ENCODE measurements around the gene OR2G3. TPM values are rescaled to one million over a fixed set of nuclear protein-coding genes. Genes with fewer than 3 reads are reported as not detected.

The OR2G3 gene
- total and polyA plus RNA-seq, 2 of the 8 experiments (the other 6 are each of a cell fraction or from before 2014, with no cell fraction given) = not detected

DNA sequence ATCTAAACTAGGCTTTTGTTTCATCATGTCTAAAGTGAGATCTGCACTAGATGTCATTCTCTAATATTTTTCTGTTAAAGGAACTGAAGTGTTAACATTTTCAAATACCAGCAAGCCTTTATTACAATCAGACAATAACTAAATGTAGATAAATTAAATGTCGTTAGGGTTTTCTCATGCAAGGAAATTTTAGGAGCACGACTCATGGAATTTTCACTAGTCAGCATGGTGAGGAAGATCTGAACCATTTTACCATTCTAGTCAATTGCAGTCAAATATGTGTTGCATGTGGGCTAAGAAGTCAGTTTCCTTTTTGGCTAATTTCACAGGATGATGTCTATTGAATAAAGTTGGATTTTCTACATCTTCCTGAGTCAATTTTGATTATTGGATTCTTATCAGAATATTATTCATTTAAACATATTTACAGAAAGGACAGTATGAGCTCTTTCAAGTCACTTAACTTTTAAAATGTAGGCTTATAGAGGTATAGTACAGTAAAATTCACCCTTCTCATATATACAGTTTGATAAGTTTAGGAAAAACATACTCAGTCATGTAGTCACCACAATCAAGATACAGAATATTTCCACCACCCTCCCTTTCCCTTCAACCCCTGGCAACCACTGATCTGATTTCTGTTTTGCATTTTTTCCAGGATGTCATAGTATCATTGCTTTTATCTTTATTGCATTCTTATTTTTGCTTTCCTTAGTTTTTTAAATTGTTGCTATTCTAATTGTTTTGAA is 47.3 kb upstream of the OR2G3 start:
- Histone ChIP-seq H3K27ac (ENCODE audit: low read depth, low read length) (no peak overlapping the region), H3K23me2 (ENCODE audit: low read depth, low read length) (no peaks in the 10 kb centered on the region), H3K9ac (replicated peaks in 1 of 4; ENCODE audit: extremely low read depth in 1 of 4, low read depth in 3 of 4, low read length in 3 of 4) (no peak overlapping the region), H2AFZ (ENCODE audit: low read length) (no peak overlapping the region), H2BK20ac (ENCODE audit: low read length) (no peak overlapping the region), H3K36me3 (ENCODE audit: control insufficient read depth in 2 of 4, insufficient read depth in 4 of 4, low read length in 3 of 4) (no peaks in the 10 kb centered on the region), H3K79me2 (ENCODE audit: control insufficient read depth in 1 of 2, insufficient read depth in 2 of 2, low read length in 2 of 2) (no peaks in the 10 kb centered on the region), H3K4me1 (replicated peaks in 1 of 4; ENCODE audit: control insufficient read depth in 3 of 4, insufficient read depth in 4 of 4, low read length in 3 of 4) (peaks cover 0 to 4% (median 0%) of the 10 kb centered on the region in 4 experiments; a peak in 2 of 7 replicates), H3K9me3 (ENCODE audit: insufficient read depth in 2 of 2, low read depth in 1 of 2, low read length in 1 of 2) (peaks cover 11 to 46% of the 10 kb centered on the region in 2 experiments), H3K4me2 (ENCODE audit: insufficient read depth in 1 of 2, low read depth in 2 of 2, low read length in 2 of 2) (no peak overlapping the region), H4K8ac (ENCODE audit: extremely low read depth, insufficient read depth, low read length) (no peak overlapping the region), H3K4me3 (ENCODE audit: extremely low read depth in 1 of 4, insufficient read depth in 2 of 4, low read depth in 3 of 4, low read length in 4 of 4) (no peak overlapping the region), H4K5ac (ENCODE audit: insufficient read length, low read depth, low read length) (no peak overlapping the region), H3K4ac (replicated peaks; ENCODE audit: insufficient read length, low read depth, low read length) (no peak overlapping the region), H2BK12ac (ENCODE audit: low read depth, low read length) (no peak overlapping the region), H3K23ac (ENCODE audit: insufficient read length) (no peak overlapping the region), H4K20me1 (replicated peaks in 1 of 2; ENCODE audit: control insufficient read depth in 1 of 2, insufficient read depth in 2 of 2, low read length in 2 of 2) (no peaks in the 10 kb centered on the region), H3K14ac (ENCODE audit: insufficient read length) (no peak overlapping the region), H2BK5ac (ENCODE audit: low read depth, low read length) (no peak overlapping the region), H3K18ac (ENCODE audit: extremely low read depth, low read length) (no peak overlapping the region), H3K56ac (replicated peaks; ENCODE audit: insufficient read length, low read depth, low read length) (no peak overlapping the region), H2AK5ac (ENCODE audit: low read depth, low read length) (no peak overlapping the region), H3K79me1 (ENCODE audit: low read depth, low read length) (no peaks in the 10 kb centered on the region), H3K27me3 (replicated peaks in 1 of 4; ENCODE audit: control insufficient read depth in 3 of 4, extremely low read depth in 1 of 4, insufficient read depth in 3 of 4, low read length in 3 of 4) (no peaks in the 10 kb centered on the region), H2BK15ac (ENCODE audit: low read length) (no peak overlapping the region), H2BK120ac (replicated peaks; ENCODE audit: low read depth, low read length) (no peak overlapping the region), H4K91ac (replicated peaks; ENCODE audit: insufficient read length, low read length) (no peak overlapping the region)
- CTCF ChIA-PET (ENCODE audit: partially characterized antibody) = interaction anchor here (0.6 to 1.0 kb wide), 2 partner anchors 19 to 28 kb away, joined by 3 read pairs; no protein-coding TSS in a partner anchor
- WGBS, 2 experiments (ENCODE audit: extremely low coverage in 1 of 2, insufficient coverage in 1 of 2, insufficient read length in 1 of 2, insufficient replicate concordance in 2 of 2, low coverage in 1 of 2, low lambda C conversion rate in 2 of 2, missing lambda C conversion rate in 1 of 2) = 74% methylated on average over 2 of the region's 2 CpGs; no CpG with 5 or more reads in 1 of the 2 experiments
- POLR2A ChIA-PET (ENCODE audit: partially characterized antibody) = no interaction called here
- TF ChIP-seq SIN3A (conservative IDR thresholded peaks at IDR 0.05 in 1 of 2, IDR thresholded peaks at IDR 0.05 in 1 of 2; ENCODE audit: low read depth in 1 of 2, low read length in 2 of 2) = no peak
- no peak for TF ChIP-seq NRF1 (IDR thresholded peaks at IDR 0.05; ENCODE audit: low read depth, low read length)
- no peak for TF ChIP-seq TCF12 (IDR thresholded peaks at IDR 0.05; ENCODE audit: low read depth, low read length)
- no peak for TF ChIP-seq YY1 (IDR thresholded peaks at IDR 0.05; ENCODE audit: low read depth, low read length)
- TF ChIP-seq KDM5A (IDR thresholded peaks at IDR 0.05; ENCODE audit: low read length) = no peak
- TF ChIP-seq CHD1 (IDR thresholded peaks at IDR 0.05; ENCODE audit: low read depth, low read length) = no peak
- TF ChIP-seq RXRA (IDR thresholded peaks at IDR 0.05; ENCODE audit: insufficient read depth, low read depth, low read length) = no peak
- no peak for TF ChIP-seq HDAC6 (IDR thresholded peaks at IDR 0.05; ENCODE audit: low read depth, low read length)
- no peak for FAIRE-seq
- no peak for DNase-seq (ENCODE audit: low read depth in 1 of 2, low spot score in 2 of 2)

Measured in H1 (cell line).